ENCODE measurements around the gene AIG1.

The AIG1 gene

DNA sequence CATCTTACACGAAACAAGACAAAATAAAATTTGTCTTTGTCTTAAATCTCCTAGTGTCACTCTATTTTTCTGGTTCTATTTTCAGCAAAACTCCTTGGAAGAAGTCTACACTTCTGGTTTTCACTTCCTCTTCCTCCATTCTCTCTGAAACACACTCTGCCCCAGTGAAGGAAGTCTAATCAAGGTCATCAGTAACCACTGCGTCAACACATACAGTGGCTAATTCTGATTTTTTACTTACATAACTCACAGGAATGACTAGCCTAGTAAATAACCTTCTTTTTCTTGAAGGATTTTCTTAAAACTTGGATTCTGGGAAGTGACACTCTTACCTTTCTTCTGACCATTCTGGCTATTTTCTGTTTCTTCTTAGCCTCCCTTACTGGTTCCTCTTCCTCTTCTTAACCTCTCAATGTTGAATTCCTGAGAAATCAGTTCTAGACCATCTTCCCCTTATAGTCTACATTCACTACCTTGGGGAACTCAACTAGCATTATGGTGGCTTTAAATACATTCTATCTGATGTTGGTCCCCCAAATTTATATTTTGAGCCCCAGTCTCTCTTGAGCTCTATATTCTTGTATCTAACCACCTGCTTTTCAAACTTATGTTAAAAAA lies 37.5 kb downstream of the AIG1 start:
- no peak overlapping the region for H3K4me3 ChIP-seq (replicated peaks; ENCODE audit: low read depth, low read length)
- TF ChIP-seq, protein P1, sequence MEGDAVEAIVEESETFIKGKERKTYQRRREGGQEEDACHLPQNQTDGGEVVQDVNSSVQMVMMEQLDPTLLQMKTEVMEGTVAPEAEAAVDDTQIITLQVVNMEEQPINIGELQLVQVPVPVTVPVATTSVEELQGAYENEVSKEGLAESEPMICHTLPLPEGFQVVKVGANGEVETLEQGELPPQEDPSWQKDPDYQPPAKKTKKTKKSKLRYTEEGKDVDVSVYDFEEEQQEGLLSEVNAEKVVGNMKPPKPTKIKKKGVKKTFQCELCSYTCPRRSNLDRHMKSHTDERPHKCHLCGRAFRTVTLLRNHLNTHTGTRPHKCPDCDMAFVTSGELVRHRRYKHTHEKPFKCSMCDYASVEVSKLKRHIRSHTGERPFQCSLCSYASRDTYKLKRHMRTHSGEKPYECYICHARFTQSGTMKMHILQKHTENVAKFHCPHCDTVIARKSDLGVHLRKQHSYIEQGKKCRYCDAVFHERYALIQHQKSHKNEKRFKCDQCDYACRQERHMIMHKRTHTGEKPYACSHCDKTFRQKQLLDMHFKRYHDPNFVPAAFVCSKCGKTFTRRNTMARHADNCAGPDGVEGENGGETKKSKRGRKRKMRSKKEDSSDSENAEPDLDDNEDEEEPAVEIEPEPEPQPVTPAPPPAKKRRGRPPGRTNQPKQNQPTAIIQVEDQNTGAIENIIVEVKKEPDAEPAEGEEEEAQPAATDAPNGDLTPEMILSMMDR (IDR thresholded peaks at IDR 0.05; ENCODE audit: insufficient read depth, low read length, poor library complexity, severe bottlenecking), result no peak
- no peaks in the 10 kb centered on the region for H3K36me3 ChIP-seq (ENCODE audit: control insufficient read depth, insufficient read depth, low read length)
- H3K27me3 ChIP-seq (replicated peaks; ENCODE audit: control insufficient read depth, insufficient read depth, low read length), result no peaks in the 10 kb centered on the region
- peak; percentile 38 for DNase-seq (ENCODE audit: extremely low read depth, insufficient read length)

GRCh38 chr6:143099647-143100046 lies 39.0 kb downstream of the AIG1 start:
- no peak overlapping the region for H3K4me3 ChIP-seq (replicated peaks; ENCODE audit: low read depth, low read length)
- H3K36me3 ChIP-seq (ENCODE audit: control insufficient read depth, insufficient read depth, low read length), result no peaks in the 10 kb centered on the region
- TF ChIP-seq, protein P1 (IDR thresholded peaks at IDR 0.05; ENCODE audit: insufficient read depth, low read length, poor library complexity, severe bottlenecking), result no peak
- no peak for DNase-seq (ENCODE audit: extremely low read depth, insufficient read length)
- H3K27me3 ChIP-seq (replicated peaks; ENCODE audit: control insufficient read depth, insufficient read depth, low read length), result no peaks in the 10 kb centered on the region

DNA sequence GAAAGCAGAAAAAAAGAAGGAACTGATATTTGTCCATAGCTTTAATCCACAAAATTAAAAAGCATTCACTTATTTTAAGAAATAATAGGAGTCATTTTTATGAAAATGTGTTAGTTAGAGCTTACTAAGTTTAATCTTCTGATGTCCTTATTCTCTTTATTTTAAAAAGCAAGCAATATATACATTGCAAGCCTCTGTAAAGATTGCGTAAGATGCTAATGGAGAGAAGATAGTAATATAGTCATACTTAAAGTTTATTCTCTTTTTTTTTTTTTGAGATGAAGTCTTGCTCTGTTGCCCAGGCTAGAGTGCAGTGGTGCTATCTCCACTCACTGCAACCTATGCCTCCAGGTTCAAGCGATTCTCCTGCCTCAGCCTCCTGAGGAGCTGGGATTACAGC lies 39.7 kb downstream of the AIG1 start:
- no peak for DNase-seq (ENCODE audit: extremely low read depth, insufficient read length)
- Histone ChIP-seq H3K4me3 (replicated peaks; ENCODE audit: low read depth, low read length) (no peak overlapping the region), H3K36me3 (ENCODE audit: control insufficient read depth, insufficient read depth, low read length) (no peaks in the 10 kb centered on the region), H3K27me3 (replicated peaks; ENCODE audit: control insufficient read depth, insufficient read depth, low read length) (no peaks in the 10 kb centered on the region)
- TF ChIP-seq, protein P1 (IDR thresholded peaks at IDR 0.05; ENCODE audit: insufficient read depth, low read length, poor library complexity, severe bottlenecking), result no peak

DNA sequence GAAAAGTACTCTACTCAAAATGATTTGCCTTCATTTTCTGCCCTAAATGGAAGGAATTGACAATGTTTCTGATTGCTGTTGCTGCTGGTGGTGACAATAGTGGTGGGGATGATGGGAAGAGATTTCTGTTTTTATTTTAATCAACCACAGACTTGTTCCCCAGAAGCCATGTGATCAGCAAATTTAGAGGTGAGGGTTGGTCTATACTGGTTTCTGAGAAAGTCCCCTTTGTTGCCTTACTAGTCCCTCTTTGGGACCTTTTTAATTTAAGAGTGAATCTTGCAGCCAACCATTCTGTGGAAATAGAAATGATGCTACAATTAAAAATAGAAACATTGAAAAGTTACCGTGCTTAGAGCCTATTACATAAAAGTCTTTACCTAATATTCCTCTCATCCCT lies 43.2 kb downstream of the AIG1 start:
- Histone ChIP-seq H3K27me3 (replicated peaks; ENCODE audit: control insufficient read depth, insufficient read depth, low read length) (no peaks in the 10 kb centered on the region), H3K36me3 (ENCODE audit: control insufficient read depth, insufficient read depth, low read length) (no peaks in the 10 kb centered on the region), H3K4me3 (replicated peaks; ENCODE audit: low read depth, low read length) (no peak overlapping the region)
- TF ChIP-seq, protein P1 (IDR thresholded peaks at IDR 0.05; ENCODE audit: insufficient read depth, low read length, poor library complexity, severe bottlenecking), result no peak
- DNase-seq (ENCODE audit: extremely low read depth, insufficient read length), result no peak

GRCh38 chr6:143107440-143107839 lies 46.8 kb downstream of the AIG1 start:
- Histone ChIP-seq H3K4me3 (replicated peaks; ENCODE audit: low read depth, low read length) (no peak overlapping the region), H3K36me3 (ENCODE audit: control insufficient read depth, insufficient read depth, low read length) (no peaks in the 10 kb centered on the region), H3K27me3 (replicated peaks; ENCODE audit: control insufficient read depth, insufficient read depth, low read length) (no peaks in the 10 kb centered on the region)
- no peak for DNase-seq (ENCODE audit: extremely low read depth, insufficient read length)
- TF ChIP-seq, protein P1 (IDR thresholded peaks at IDR 0.05; ENCODE audit: insufficient read depth, low read length, poor library complexity, severe bottlenecking), result no peak
